Measurements from ENCODE around the gene RFC2. TPM values are rescaled to one million over a fixed set of nuclear protein-coding genes. Genes with fewer than 3 reads are reported as not detected.

RFC2 gene
- total and polyA plus RNA-seq, 2 of the 8 experiments (the other 6 are each of a cell fraction or from before 2014, with no cell fraction given), result 52.9 to 85.4 TPM

GRCh38 chr7:74190259-74190658 lies 63.9 kb downstream of the RFC2 start (continued):
- TF ChIP-seq HDAC2 (IDR thresholded peaks at IDR 0.05; ENCODE audit: borderline replicate concordance in 1 of 2, low read depth in 2 of 2, low read length in 2 of 2) (no peak), GTF2F1 (IDR thresholded peaks at IDR 0.05; ENCODE audit: borderline replicate concordance, low read depth, low read length) (no peak), SP4 (IDR thresholded peaks at IDR 0.05; ENCODE audit: low read length) (no peak), POLR2AphosphoS5 (IDR thresholded peaks at IDR 0.05; ENCODE audit: low read depth, low read length) (no peak), KDM1A (IDR thresholded peaks at IDR 0.05; ENCODE audit: borderline replicate concordance, low read length) (no peak), TEAD4 (IDR thresholded peaks at IDR 0.05; ENCODE audit: low read depth, low read length) (no peak)

Measured in H1 (cell line).